ENCODE data around the gene MRPL44.

DNA sequence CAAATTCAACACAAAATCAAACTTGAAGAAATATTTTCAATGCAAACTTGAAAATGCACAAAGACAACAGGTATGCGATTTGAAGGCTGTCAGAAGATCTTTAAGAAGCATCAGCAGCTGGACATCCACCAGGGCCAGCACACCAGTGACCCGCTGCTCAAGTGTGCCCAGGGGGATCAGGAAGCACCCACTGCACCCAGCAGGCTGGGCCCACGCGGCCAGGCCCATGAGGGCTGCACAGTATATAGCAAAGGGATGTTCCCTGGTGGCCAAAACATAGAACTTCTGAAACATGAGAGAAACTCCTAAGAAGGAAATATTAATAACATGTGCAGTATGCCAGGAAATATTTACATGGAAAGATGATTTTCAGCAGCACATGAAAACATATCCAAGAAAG, 37.2 kb upstream of the MRPL44 start:
- no peak for TF ChIP-seq POLR2A (IDR thresholded peaks at IDR 0.05)
- TF ChIP-seq, protein P1, sequence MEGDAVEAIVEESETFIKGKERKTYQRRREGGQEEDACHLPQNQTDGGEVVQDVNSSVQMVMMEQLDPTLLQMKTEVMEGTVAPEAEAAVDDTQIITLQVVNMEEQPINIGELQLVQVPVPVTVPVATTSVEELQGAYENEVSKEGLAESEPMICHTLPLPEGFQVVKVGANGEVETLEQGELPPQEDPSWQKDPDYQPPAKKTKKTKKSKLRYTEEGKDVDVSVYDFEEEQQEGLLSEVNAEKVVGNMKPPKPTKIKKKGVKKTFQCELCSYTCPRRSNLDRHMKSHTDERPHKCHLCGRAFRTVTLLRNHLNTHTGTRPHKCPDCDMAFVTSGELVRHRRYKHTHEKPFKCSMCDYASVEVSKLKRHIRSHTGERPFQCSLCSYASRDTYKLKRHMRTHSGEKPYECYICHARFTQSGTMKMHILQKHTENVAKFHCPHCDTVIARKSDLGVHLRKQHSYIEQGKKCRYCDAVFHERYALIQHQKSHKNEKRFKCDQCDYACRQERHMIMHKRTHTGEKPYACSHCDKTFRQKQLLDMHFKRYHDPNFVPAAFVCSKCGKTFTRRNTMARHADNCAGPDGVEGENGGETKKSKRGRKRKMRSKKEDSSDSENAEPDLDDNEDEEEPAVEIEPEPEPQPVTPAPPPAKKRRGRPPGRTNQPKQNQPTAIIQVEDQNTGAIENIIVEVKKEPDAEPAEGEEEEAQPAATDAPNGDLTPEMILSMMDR (IDR thresholded peaks at IDR 0.05), result no peak

Data from heart left ventricle (tissue), 13 donors.